ENCODE data around the gene LRRN3.

LRRN3 gene

GRCh38 chr7:111145472-111145871 is 54.5 kb downstream of the LRRN3 start:
- no peak overlapping the region for H3K4me3 ChIP-seq (ENCODE audit: low read length)
- no peak for DNase-seq (ENCODE audit: low read depth, low spot score)

- no peak overlapping the region for H3K4me3 ChIP-seq (ENCODE audit: low read length)
- no peak for DNase-seq (ENCODE audit: low read depth, low spot score)
Observed at GRCh38 chr7:111146136-111146535, 55.2 kb downstream of the LRRN3 start.

GRCh38 chr7:111147708-111148533 is 57.0 kb downstream of the LRRN3 start:
- no peak overlapping the region for H3K4me3 ChIP-seq (ENCODE audit: low read length)
- DNase-seq (ENCODE audit: low read depth, low spot score) = no peak

- H3K4me3 ChIP-seq (ENCODE audit: low read length) = no peak overlapping the region
- DNase-seq (ENCODE audit: low read depth, low spot score) = no peak
Observed at GRCh38 chr7:111150709-111151108, 59.8 kb downstream of the LRRN3 start.

GRCh38 chr7:111159426-111159825 is 68.5 kb downstream of the LRRN3 start:
- no peak overlapping the region for H3K4me3 ChIP-seq (ENCODE audit: low read length)
- no peak for DNase-seq (ENCODE audit: low read depth, low spot score)

- no peak overlapping the region for H3K4me3 ChIP-seq (ENCODE audit: low read length)
- no peak for DNase-seq (ENCODE audit: low read depth, low spot score)
Observed at GRCh38 chr7:111160297-111160696, 69.4 kb downstream of the LRRN3 start.

GRCh38 chr7:111162692-111163091 is 71.8 kb downstream of the LRRN3 start:
- DNase-seq (ENCODE audit: low read depth, low spot score) = no peak
- no peak overlapping the region for H3K4me3 ChIP-seq (ENCODE audit: low read length)

- H3K4me3 ChIP-seq (ENCODE audit: low read length) = no peak overlapping the region
- no peak for DNase-seq (ENCODE audit: low read depth, low spot score)
Observed at GRCh38 chr7:111164442-111164841, 73.5 kb downstream of the LRRN3 start.

GRCh38 chr7:111168182-111168581 is 77.3 kb downstream of the LRRN3 start:
- no peak for DNase-seq (ENCODE audit: low read depth, low spot score)
- H3K4me3 ChIP-seq (ENCODE audit: low read length) = no peak overlapping the region

- no peak overlapping the region for H3K4me3 ChIP-seq (ENCODE audit: low read length)
- DNase-seq (ENCODE audit: low read depth, low spot score) = no peak
Observed at GRCh38 chr7:111172564-111173257, 81.8 kb downstream of the LRRN3 start.

- DNase-seq (ENCODE audit: low read depth, low spot score) = no peak
- no peak overlapping the region for H3K4me3 ChIP-seq (ENCODE audit: low read length)
Observed at GRCh38 chr7:111173528-111173927, 82.6 kb downstream of the LRRN3 start.

- H3K4me3 ChIP-seq (ENCODE audit: low read length) = no peak overlapping the region
- DNase-seq (ENCODE audit: low read depth, low spot score) = no peak
Observed at GRCh38 chr7:111173990-111174389, 83.1 kb downstream of the LRRN3 start.

GRCh38 chr7:111174510-111174909 is 83.6 kb downstream of the LRRN3 start:
- H3K4me3 ChIP-seq (ENCODE audit: low read length) = no peak overlapping the region
- no peak for DNase-seq (ENCODE audit: low read depth, low spot score)
